RWPE1 (cell line): ENCODE results near the gene ACHE.
A peak's percentile ranks its signal among the peaks of the same experiment; 100 is the strongest.

Source experiments
- CTCF ChIA-PET: fragments of 350-600 bp; sonication (Branson Sonifier 250); formaldehyde crosslinking; extraction: SDS; loops from one replicate; lab custom pipeline; 2021; lab: Yijun Ruan, JAX
- POLR2A ChIA-PET: fragments of 400-600 bp; formaldehyde crosslinking; extraction: SDS; loops from one replicate; lab custom pipeline; 2020; ENCODE audit warnings: antibody characterized with exemption; ENCODE audit not compliant: low non-redundant PET; lab: Yijun Ruan, JAX
- DNase-seq: peaks from one replicate; pipeline ENCODE4 v3.0.0; 2012; ENCODE audit warnings: low spot score
- H3K27ac ChIP-seq: fragments of 450-650 bp; 2 replicates; pipeline ENCODE4 v1.5.1; 2017
- CTCF ChIP-seq: fragments of 450-650 bp; conservative IDR thresholded peaks from 2 replicates; pipeline ENCODE4 v1.5.1; 2017; ENCODE audit warnings: low read depth, mild to moderate bottlenecking

The ACHE gene

GRCh38 chr7:100854146-100854895, 41.4 kb downstream of the ACHE start:
- no peak for TF ChIP-seq CTCF
- no peak for DNase-seq
- H3K27ac ChIP-seq: peak overlapping the region; percentile 73
- CTCF ChIA-PET: interaction anchor here (0.6 kb wide), 1 partner anchor 248 kb away, joined by 3 read pairs; no protein-coding TSS in a partner anchor
- POLR2A ChIA-PET: interaction anchor here (0.6 to 1.1 kb wide), 2 partner anchors 16 to 170 kb away, joined by 3 to 7 read pairs; no protein-coding TSS in a partner anchor

GRCh38 chr7:100852048-100852872, 43.4 kb downstream of the ACHE start, which contains the start of gene SLC12A9:
TSS of gene SLC12A9 (plus strand) at chr7:100852713. CDS start at chr7:100854198, 1,485 bp downstream.
- H3K27ac ChIP-seq: peak within 1 kb of the TSS; percentile 73
- POLR2A ChIA-PET: interaction anchor here (1.7 kb wide), 1 partner anchor 147 kb away, joined by 7 read pairs; the partner anchor contains the start of gene POP7
- peak; percentile 97 for TF ChIP-seq CTCF
- CTCF ChIA-PET: interaction anchor here (0.5 to 3.4 kb wide), 28 partner anchors 9 to 1261 kb away, joined by 3 to 40 read pairs (median 4); partner anchors contain the start of genes EPO and POP7
- peak; percentile 97 for DNase-seq

GRCh38 chr7:100847360-100847759, 48.3 kb downstream of the ACHE start:
- POLR2A ChIA-PET: no interaction called here

GRCh38 chr7:100840470-100841100, 55.1 kb downstream of the ACHE start:
- DNase-seq: no peak
- no peak overlapping the region for H3K27ac ChIP-seq
- ChIA-PET POLR2A (no interaction called here), CTCF (no interaction called here)
- no peak for TF ChIP-seq CTCF

More at GRCh38 chr7:100847360-100847759, 48.3 kb downstream of the ACHE start:
- no peak overlapping the region for H3K27ac ChIP-seq
- no peak for DNase-seq
- no peak for TF ChIP-seq CTCF
- CTCF ChIA-PET: no interaction called here
